CD14-positive monocyte (primary cell): ENCODE results near the gene CNNM3. TPM values are rescaled to one million over a fixed set of nuclear protein-coding genes. Genes with fewer than 3 reads are reported as not detected.

Experiments
- DNase-seq, 3 donors: peaks; one replicate each; pipeline ENCODE4 v3.0.0-alpha.2; 2011 to 2022
- H2AFZ ChIP-seq: 2 replicates; pipeline ENCODE4 v1.6.0; 2012; ENCODE audit warnings: mild to moderate bottlenecking, low read depth, low read length, inconsistent platforms; ENCODE audit not compliant: insufficient read depth, poor library complexity, severe bottlenecking
- H3K27ac ChIP-seq, 2 donors: 1 replicate in 1 of 2; 2 replicates in 1 of 2; pipeline ENCODE4 v1.5.1; 2012 to 2013; ENCODE audit warnings: low read length in 2 of 2, control low read depth in 1 of 2, inconsistent platforms in 1 of 2, low read depth in 1 of 2, mild to moderate bottlenecking in 1 of 2
- H3K27me3 ChIP-seq, 2 donors: one replicate each; pipeline versions ENCODE4 v1.6.0 to v1.6.1; 2011 to 2013; ENCODE audit warnings: low read length in 2 of 2; ENCODE audit not compliant: control insufficient read depth in 2 of 2, insufficient read depth in 2 of 2
- H3K36me3 ChIP-seq, 2 donors: replicated peaks in 1 of 2; 1 replicate in 1 of 2; 2 replicates in 1 of 2; pipeline versions ENCODE4 v1.5.1 to v1.6.1; 2012 to 2013; ENCODE audit warnings: low read length in 2 of 2, control low read depth in 1 of 2, inconsistent platforms in 1 of 2, mild to moderate bottlenecking in 1 of 2; ENCODE audit not compliant: insufficient read depth in 2 of 2, control insufficient read depth in 1 of 2
- H3K4me1 ChIP-seq, 2 donors: 1 replicate in 1 of 2; 2 replicates in 1 of 2; pipeline versions ENCODE4 v1.5.1 to v1.6.1; 2012 to 2013; ENCODE audit warnings: low read length in 2 of 2, control low read depth in 1 of 2, inconsistent platforms in 1 of 2, mild to moderate bottlenecking in 1 of 2, moderate library complexity in 1 of 2; ENCODE audit not compliant: insufficient read depth in 2 of 2, control insufficient read depth in 1 of 2
- H3K4me2 ChIP-seq: replicated peaks from 2 replicates; pipeline ENCODE3; 2012; ENCODE audit warnings: low read length, moderate library complexity, mild to moderate bottlenecking; ENCODE audit not compliant: poor library complexity, severe bottlenecking; ENCODE audit errors: extremely low read depth
- H3K4me3 ChIP-seq, 3 experiments: fragments of 200-600 bp in 1 of 3; sonication (generic) in 1 of 3; replicated peaks in 1 of 3; 1 replicate in 2 of 3; 2 replicates in 1 of 3; pipeline ENCODE4 v1.5.1; 2011 to 2013; ENCODE audit warnings: low read length in 3 of 3, mild to moderate bottlenecking in 3 of 3, control low read depth in 2 of 3, low read depth in 2 of 3, inconsistent platforms in 1 of 3, moderate library complexity in 1 of 3
- H3K79me2 ChIP-seq: 2 replicates; pipeline ENCODE4 v1.6.0; 2012; ENCODE audit warnings: mild to moderate bottlenecking, control low read depth, inconsistent platforms, low read length, moderate library complexity; ENCODE audit not compliant: insufficient read depth
- H3K9ac ChIP-seq: 2 replicates; pipeline ENCODE4 v1.6.0; 2017; ENCODE audit warnings: low read length, mild to moderate bottlenecking; ENCODE audit not compliant: insufficient read depth, poor library complexity, severe bottlenecking
- H3K9me3 ChIP-seq, 2 donors: replicated peaks in 1 of 2; 1 replicate in 1 of 2; 2 replicates in 1 of 2; pipeline versions ENCODE4 v1.5.1 to v1.6.1; 2012 to 2013; ENCODE audit warnings: low read length in 2 of 2, control low read depth in 1 of 2; ENCODE audit not compliant: control insufficient read depth in 1 of 2, insufficient read depth in 1 of 2
- H4K20me1 ChIP-seq: 2 replicates; pipeline ENCODE4 v1.6.0; 2012; ENCODE audit warnings: mild to moderate bottlenecking, low read length, control low read depth, moderate library complexity; ENCODE audit not compliant: insufficient read depth
- H3K27ac Mint-ChIP-seq, 7 donors: one replicate each; pipeline ENCODE4 v1.8.0; 2020; ENCODE audit warnings: mild to moderate bottlenecking in 7 of 7, mixed read lengths in 7 of 7, moderate library complexity in 6 of 7, inconsistent platforms in 2 of 7
- H3K27me3 Mint-ChIP-seq, 3 donors: one replicate each; pipeline ENCODE4 v1.8.0; 2021 to 2022; ENCODE audit warnings: low read depth in 3 of 3, mild to moderate bottlenecking in 3 of 3, mixed read lengths in 3 of 3, moderate library complexity in 3 of 3, inconsistent platforms in 1 of 3
- H3K36me3 Mint-ChIP-seq, 2 donors: one replicate each; pipeline ENCODE4 v1.8.0; 2020; ENCODE audit warnings: mixed read lengths in 2 of 2, inconsistent platforms in 1 of 2, mild to moderate bottlenecking in 1 of 2
- H3K4me1 Mint-ChIP-seq: one replicate; pipeline ENCODE4 v1.8.0; 2020; ENCODE audit warnings: mild to moderate bottlenecking, mixed read lengths
- H3K4me3 Mint-ChIP-seq, 2 donors: one replicate each; pipeline ENCODE4 v1.8.0; 2020; ENCODE audit warnings: mild to moderate bottlenecking in 2 of 2, mixed read lengths in 2 of 2, moderate library complexity in 1 of 2
- H3K9me3 Mint-ChIP-seq, 7 donors: one replicate each; pipeline ENCODE4 v1.8.0; 2020 to 2022; ENCODE audit warnings: mixed read lengths in 7 of 7, mild to moderate bottlenecking in 6 of 7, moderate library complexity in 6 of 7, inconsistent platforms in 2 of 7
- CTCF ChIP-seq: fragments of 200-600 bp; IDR thresholded peaks from one replicate; pipeline ENCODE4 v1.8.0; 2022; ENCODE audit warnings: antibody characterized with exemption, mild to moderate bottlenecking
- WGBS: methylation state at CpG from one replicate; pipeline ENCODE4 v1.1.5; 2013; ENCODE audit warnings: missing lambda C conversion rate; ENCODE audit not compliant: insufficient coverage; 5-methylcytosine and 5-hydroxymethylcytosine counted together
- intact Hi-C, 2 donors: fragments of 100-400 bp; cut with micrococcal nuclease; formaldehyde crosslinking; loops; one replicate each; pipeline versions ENCODE4 v1.15.0 to v1.15.1; 2023
- polyA plus RNA-seq, 3 donors: library from polyadenylated mRNA; depleted of rRNA in 1 of 3; unstranded in 2 of 3; stranded (reverse) in 1 of 3; fragments of 300-500 nt in 2 of 3; fragments of >200 nt in 1 of 3; fragmentation: Illumina TruSeq in 2 of 3; gene quantifications; 1 replicate in 2 of 3; 2 replicates in 1 of 3; pipeline ENCODE4 v1.2.3, GENCODE V29; 2012 to 2021

CNNM3 gene
- polyA plus RNA-seq, 3 donors = 1.2 to 12.0 (median 4.9) TPM

DNA sequence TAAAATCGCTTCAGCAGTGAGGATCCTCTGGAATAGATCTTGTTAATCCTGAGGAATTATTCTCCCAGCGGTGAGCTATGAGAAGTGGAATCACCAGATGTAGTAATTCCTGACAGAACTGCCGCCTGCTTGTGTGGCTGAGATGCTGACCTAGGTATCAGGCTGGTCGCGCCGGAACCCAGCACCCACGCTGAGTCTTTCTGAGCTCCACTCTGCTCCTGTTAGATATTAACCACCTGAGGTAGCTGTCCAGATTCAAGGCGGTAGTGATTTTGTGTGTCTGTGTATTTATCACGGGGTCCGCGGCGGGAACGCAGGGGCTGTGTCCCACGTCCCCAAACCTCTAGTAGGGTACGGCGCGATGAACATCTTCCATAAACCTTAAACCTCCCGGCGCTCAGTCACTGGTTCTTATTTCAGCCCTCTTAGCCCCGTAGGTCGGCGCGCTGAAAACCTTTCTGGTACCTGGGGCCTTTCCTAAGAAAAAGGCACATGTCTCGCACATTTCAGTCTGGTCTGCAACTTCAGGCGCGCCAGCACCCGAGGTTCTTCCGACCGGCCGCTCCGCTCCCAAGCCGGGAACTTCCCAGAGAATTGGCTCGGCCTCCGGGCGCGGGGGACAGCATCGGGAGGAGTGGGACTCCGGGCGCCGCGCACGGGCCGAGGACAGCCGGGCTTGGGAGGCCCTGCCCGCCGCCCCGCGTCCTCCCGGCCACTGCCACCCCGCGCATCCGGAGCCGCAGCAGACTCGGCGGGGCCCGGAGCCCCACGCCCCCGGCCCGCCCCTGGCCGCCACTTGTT lies 542 bp upstream of the CNNM3 start:
- peak overlapping the region in 1 of 2 donors; percentile 61 for H3K27ac ChIP-seq
- Mint-ChIP-seq H3K27ac (peak overlapping the region in 5 of 7 donors; percentile 20 to 70 (median 68)), H3K36me3 (peaks cover 29 to 34% of the 10 kb centered on the region in 2 donors), H3K9me3 (no peaks in the 10 kb centered on the region), H3K4me1 (peaks cover 46% of the 10 kb centered on the region), H3K4me3 (peak overlapping the region; percentile 86 to 93), H3K27me3 (peaks cover 10 to 12% (median 10%) of the 10 kb centered on the region in 3 donors)
- peaks cover 36% of the 10 kb centered on the region for H4K20me1 ChIP-seq
- no peak for DNase-seq
- peak overlapping the region; percentile 98 for H2AFZ ChIP-seq
- H3K27me3 ChIP-seq = no peaks in the 10 kb centered on the region
- H3K4me1 ChIP-seq = peaks cover 22 to 35% of the 10 kb centered on the region in 2 donors
- intact Hi-C loops = loop anchor here (5.0 to 10.0 kb wide), 3 partner anchors 42 to 53 kb away; partner anchors contain the start of genes ANKRD39 (in 2 of the 2) and CNNM4 (in 2 of the 2)
- peak overlapping the region; percentile 70 for H3K9ac ChIP-seq
- H3K9me3 ChIP-seq = no peaks in the 10 kb centered on the region
- peak overlapping the region; percentile 96 for H3K4me2 ChIP-seq
- H3K4me3 ChIP-seq = peak overlapping the region; percentile 51 to 93 (median 67)
- peaks cover 16% of the 10 kb centered on the region for H3K79me2 ChIP-seq
- H3K36me3 ChIP-seq = peaks cover 4 to 9% of the 10 kb centered on the region in 2 donors
- under 1% methylated on average over 54 of the region's 60 CpGs for WGBS
- no peak for TF ChIP-seq CTCF

- Mint-ChIP-seq H3K4me3 (peak overlapping the region; percentile 77 to 88), H3K27me3 (peaks cover 8 to 14% (median 10%) of the 10 kb centered on the region in 3 donors), H3K4me1 (peaks cover 55% of the 10 kb centered on the region), H3K27ac (no peak overlapping the region), H3K36me3 (peaks cover 33 to 38% of the 10 kb centered on the region in 2 donors), H3K9me3 (no peaks in the 10 kb centered on the region)
- no peaks in the 10 kb centered on the region for H3K27me3 ChIP-seq
- H3K36me3 ChIP-seq = peaks cover 4 to 15% of the 10 kb centered on the region in 2 donors
- WGBS = 5% methylated on average over 80 of the region's 89 CpGs
- peak in 1 of 3 donors; percentile 30 for DNase-seq
- H3K79me2 ChIP-seq = peaks cover 16% of the 10 kb centered on the region
- intact Hi-C loops = loop anchor here (5.0 to 10.0 kb wide), 3 partner anchors 40 to 55 kb away; partner anchors contain the start of genes ANKRD39 (in 2 of the 2) and CNNM4 (in 2 of the 2)
- peak overlapping the region; percentile 43 for H3K9ac ChIP-seq
- H3K9me3 ChIP-seq = no peaks in the 10 kb centered on the region
- peaks cover 48% of the 10 kb centered on the region for H4K20me1 ChIP-seq
- peaks cover 22 to 35% of the 10 kb centered on the region in 2 donors for H3K4me1 ChIP-seq
- peak overlapping the region; percentile 96 for H3K4me2 ChIP-seq
- no peak for TF ChIP-seq CTCF
- H2AFZ ChIP-seq = peak overlapping the region; percentile 15
- no peak overlapping the region for H3K27ac ChIP-seq
- peak overlapping the region; percentile 19 to 73 (median 51) for H3K4me3 ChIP-seq
Measured at GRCh38 chr2:96816836-96817702, 1.0 kb downstream of the CNNM3 start.
